ENCODE measurements around the gene RD3L. TPM values are rescaled to one million over a fixed set of nuclear protein-coding genes. Genes with fewer than 3 reads are reported as not detected.

Gene RD3L
- total RNA-seq, 1 donor, result not detected

DNA sequence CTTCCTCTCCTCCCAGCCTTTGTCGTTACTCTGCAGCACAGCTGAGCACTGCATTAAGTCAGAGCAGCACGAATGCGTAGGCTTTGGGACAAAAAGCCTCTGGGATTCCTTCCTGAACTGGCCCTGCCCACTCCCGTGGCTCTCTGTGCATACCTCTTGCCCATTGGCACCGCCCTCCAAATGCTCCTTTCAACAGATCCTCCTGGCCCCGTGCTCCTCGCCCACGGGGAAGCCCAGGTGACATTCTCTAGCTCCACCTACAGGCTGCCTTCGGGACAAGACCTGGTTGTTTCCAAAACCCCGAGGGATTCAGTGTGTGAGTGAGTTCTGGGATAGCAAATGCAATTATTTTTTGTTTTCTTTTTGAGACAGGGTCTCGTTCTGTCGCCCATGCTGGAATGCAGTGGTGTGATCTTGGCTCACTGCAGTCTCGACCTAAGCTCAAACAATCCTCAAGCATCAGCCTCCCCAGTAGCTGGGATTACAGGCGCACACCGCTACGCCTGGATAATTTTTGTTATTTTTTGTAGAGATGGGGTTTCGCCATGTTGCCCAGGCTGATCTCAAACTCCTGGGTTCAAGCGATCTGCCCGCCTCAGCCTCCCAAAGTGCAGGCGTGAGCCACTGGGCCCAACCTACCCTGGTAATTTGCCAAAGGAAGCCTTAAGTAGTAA, 31.9 kb downstream of the RD3L start:
- H3K27ac ChIP-seq (ENCODE audit: low read depth, low read length), result no peak overlapping the region
- peak overlapping the region; percentile 11 for H3K4me3 ChIP-seq (ENCODE audit: insufficient read depth, low read length)
- H3K79me2 ChIP-seq (ENCODE audit: insufficient read depth, low read length), result peaks cover 9% of the 10 kb centered on the region
- H3K4me1 ChIP-seq (ENCODE audit: insufficient read depth, low read length), result peaks cover 8% of the 10 kb centered on the region
- H2AFZ ChIP-seq (ENCODE audit: low read length), result peak overlapping the region; percentile 79
- peak; percentile 77 for TF ChIP-seq CTCF (IDR thresholded peaks at IDR 0.05; ENCODE audit: extremely low read depth, low read depth, low read length)
- H3K27me3 ChIP-seq (ENCODE audit: insufficient read depth, low read length), result no peaks in the 10 kb centered on the region
- no peaks in the 10 kb centered on the region for H3K9me3 ChIP-seq (ENCODE audit: low read depth, low read length)
- H3K36me3 ChIP-seq (ENCODE audit: insufficient read depth, low read length), result peaks cover 28% of the 10 kb centered on the region
- H3K4me2 ChIP-seq (ENCODE audit: insufficient read depth, low read length), result peak overlapping the region; percentile 71
- no peak for DNase-seq (ENCODE audit: insufficient read length, low spot score, missing footprints)
- H4K20me1 ChIP-seq (ENCODE audit: insufficient read depth, low read length), result no peaks in the 10 kb centered on the region

DNA sequence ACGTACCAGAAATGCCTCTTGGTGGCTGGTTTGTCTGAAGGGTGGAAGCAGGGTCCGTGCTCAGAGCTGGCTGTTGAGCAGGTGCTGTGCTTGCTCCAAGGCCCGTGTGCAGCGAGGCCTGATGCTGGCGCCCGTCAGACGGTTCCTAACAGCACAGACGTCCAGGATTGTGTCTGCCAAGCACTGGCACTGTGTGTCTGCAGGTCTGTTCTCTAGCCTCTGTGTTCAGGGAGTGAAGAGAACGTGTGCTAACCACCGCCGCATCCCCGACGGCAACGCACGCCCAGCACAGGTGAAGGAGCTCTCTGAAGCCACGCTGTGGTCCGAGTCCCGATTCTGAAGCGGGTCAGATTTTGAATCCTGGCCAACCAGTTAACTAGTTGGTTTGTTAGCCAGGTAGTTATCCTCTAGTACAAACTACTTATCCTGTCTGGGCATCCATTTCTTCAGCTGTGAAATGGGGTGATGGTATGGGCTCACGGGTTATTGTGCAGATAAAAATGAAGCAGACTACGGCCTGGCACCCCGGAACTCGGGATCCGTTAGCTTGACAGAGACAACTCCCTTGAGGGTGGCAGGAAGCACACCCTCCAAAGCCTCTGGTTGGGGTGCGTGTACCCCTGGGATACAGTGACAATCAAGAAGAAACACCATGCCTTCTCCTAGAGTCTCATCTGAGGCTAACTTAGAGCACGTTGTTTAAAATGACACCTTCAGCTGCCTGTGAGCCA, 32.6 kb downstream of the RD3L start:
- H3K27ac ChIP-seq (ENCODE audit: low read depth, low read length), result no peak overlapping the region
- no peaks in the 10 kb centered on the region for H4K20me1 ChIP-seq (ENCODE audit: insufficient read depth, low read length)
- peaks cover 5% of the 10 kb centered on the region for H3K79me2 ChIP-seq (ENCODE audit: insufficient read depth, low read length)
- H3K36me3 ChIP-seq (ENCODE audit: insufficient read depth, low read length), result peaks cover 23% of the 10 kb centered on the region
- peak overlapping the region; percentile 71 for H3K4me2 ChIP-seq (ENCODE audit: insufficient read depth, low read length)
- no peak for DNase-seq (ENCODE audit: insufficient read length, low spot score, missing footprints)
- H3K27me3 ChIP-seq (ENCODE audit: insufficient read depth, low read length), result no peaks in the 10 kb centered on the region
- TF ChIP-seq CTCF (IDR thresholded peaks at IDR 0.05; ENCODE audit: extremely low read depth, low read depth, low read length), result no peak
- H2AFZ ChIP-seq (ENCODE audit: low read length), result peak overlapping the region; percentile 79
- no peaks in the 10 kb centered on the region for H3K9me3 ChIP-seq (ENCODE audit: low read depth, low read length)
- peaks cover 8% of the 10 kb centered on the region for H3K4me1 ChIP-seq (ENCODE audit: insufficient read depth, low read length)
- H3K4me3 ChIP-seq (ENCODE audit: insufficient read depth, low read length), result peak overlapping the region; percentile 11

GRCh38 chr14:103908580-103908979, 33.7 kb downstream of the RD3L start:
- no peak for DNase-seq (ENCODE audit: insufficient read length, low spot score, missing footprints)
- no peaks in the 10 kb centered on the region for H4K20me1 ChIP-seq (ENCODE audit: insufficient read depth, low read length)
- no peak overlapping the region for H2AFZ ChIP-seq (ENCODE audit: low read length)
- no peak overlapping the region for H3K27ac ChIP-seq (ENCODE audit: low read depth, low read length)
- H3K9me3 ChIP-seq (ENCODE audit: low read depth, low read length), result no peaks in the 10 kb centered on the region
- H3K79me2 ChIP-seq (ENCODE audit: insufficient read depth, low read length), result peaks cover under 1% of the 10 kb centered on the region
- H3K27me3 ChIP-seq (ENCODE audit: insufficient read depth, low read length), result no peaks in the 10 kb centered on the region
- no peak overlapping the region for H3K4me2 ChIP-seq (ENCODE audit: insufficient read depth, low read length)
- no peak overlapping the region for H3K4me3 ChIP-seq (ENCODE audit: insufficient read depth, low read length)
- peaks cover 13% of the 10 kb centered on the region for H3K36me3 ChIP-seq (ENCODE audit: insufficient read depth, low read length)
- TF ChIP-seq CTCF (IDR thresholded peaks at IDR 0.05; ENCODE audit: extremely low read depth, low read depth, low read length), result no peak
- peaks cover 8% of the 10 kb centered on the region for H3K4me1 ChIP-seq (ENCODE audit: insufficient read depth, low read length)

DNA sequence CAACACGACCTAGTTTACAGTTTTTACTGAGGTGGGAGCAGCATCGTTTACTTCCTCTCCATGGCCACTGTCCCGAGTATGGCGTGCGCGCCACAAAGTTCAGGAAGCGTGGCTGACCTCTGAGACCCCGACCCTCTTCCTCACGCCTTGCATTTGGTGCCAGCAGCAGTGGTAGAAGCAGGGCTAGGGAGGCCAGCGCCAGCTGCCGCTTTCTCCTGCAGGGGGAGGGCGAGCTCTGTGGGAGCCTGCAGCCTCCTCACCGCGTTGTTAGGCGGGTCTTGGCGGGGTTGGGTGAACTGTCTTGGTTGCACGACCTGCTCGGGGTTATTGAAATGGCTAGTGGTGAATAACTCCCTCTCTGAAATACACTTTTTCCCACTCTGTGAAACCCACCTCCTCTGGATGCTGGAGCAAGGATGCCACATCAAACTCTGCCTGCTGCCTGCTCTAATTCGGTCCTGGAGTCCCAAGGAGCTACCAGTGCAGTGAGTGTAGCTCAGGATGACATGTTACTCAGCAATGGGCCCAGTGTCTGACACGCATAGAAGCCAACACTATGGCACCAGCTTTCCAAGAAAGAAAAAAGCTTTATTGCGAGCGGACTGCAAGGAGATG, 36.4 kb downstream of the RD3L start:
- H3K79me2 ChIP-seq (ENCODE audit: insufficient read depth, low read length), result no peaks in the 10 kb centered on the region
- TF ChIP-seq CTCF (IDR thresholded peaks at IDR 0.05; ENCODE audit: extremely low read depth, low read depth, low read length), result peak; percentile 24

More for the DNA sequence above, 36.4 kb downstream of the RD3L start:
- Histone ChIP-seq H3K4me1 (ENCODE audit: insufficient read depth, low read length) (peaks cover 8% of the 10 kb centered on the region), H3K4me3 (ENCODE audit: insufficient read depth, low read length) (no peak overlapping the region), H3K36me3 (ENCODE audit: insufficient read depth, low read length) (no peaks in the 10 kb centered on the region), H3K27me3 (ENCODE audit: insufficient read depth, low read length) (no peaks in the 10 kb centered on the region), H3K9me3 (ENCODE audit: low read depth, low read length) (no peaks in the 10 kb centered on the region), H4K20me1 (ENCODE audit: insufficient read depth, low read length) (no peaks in the 10 kb centered on the region), H3K4me2 (ENCODE audit: insufficient read depth, low read length) (no peak overlapping the region), H3K27ac (ENCODE audit: low read depth, low read length) (no peak overlapping the region), H2AFZ (ENCODE audit: low read length) (peak overlapping the region; percentile 22)
- DNase-seq (ENCODE audit: insufficient read length, low spot score, missing footprints), result no peak
